K562 (cell line): Measurements from ENCODE around the gene CREB3L1. TPM values are rescaled to one million over a fixed set of nuclear protein-coding genes. Genes with fewer than 3 reads are reported as not detected.
A peak's percentile ranks its signal among the peaks of the same experiment; 100 is the strongest.

ENCODE experiments used
- BDP1 ChIP-seq: IDR thresholded peaks from 3 replicates; pipeline ENCODE4 v1.6.1; 2011; ENCODE audit not compliant: insufficient read length, insufficient read depth
- DDX20 ChIP-seq: fragments of 450-650 bp; IDR thresholded peaks from 2 replicates; pipeline ENCODE4 v1.6.1; 2016; ENCODE audit warnings: missing genetic modification characterization, low read depth, mild to moderate bottlenecking, missing compliant biosample characterization, moderate library complexity
- FOXM1 ChIP-seq, 2 experiments: fragments of 450-650 bp in 1 of 2; sonication (generic) in 1 of 2; formaldehyde crosslinking in 1 of 2; IDR thresholded peaks; 2 replicates each; pipeline versions ENCODE4 v1.6.1 to v1.9.0; 2017 to 2022; ENCODE audit warnings: low read depth in 2 of 2, mild to moderate bottlenecking in 2 of 2, missing genetic modification reagents in 1 of 2, moderate library complexity in 1 of 2
- GABPB2 ChIP-seq: fragments of 250-450 bp; sonication (Bioruptor Pico); conservative IDR thresholded peaks from 2 replicates; pipeline ENCODE4 v1.5.1; 2021; ENCODE audit warnings: mild to moderate bottlenecking
- GATA2 ChIP-seq: sonication (generic); formaldehyde crosslinking; IDR thresholded peaks from 2 replicates; pipeline ENCODE4 v1.4.0; 2020; ENCODE audit warnings: mild to moderate bottlenecking, missing genetic modification reagents
- KLF16 ChIP-seq: IDR thresholded peaks from 2 replicates; pipeline ENCODE4 v1.6.1; 2016; ENCODE audit warnings: antibody characterized with exemption
- NEUROD1 ChIP-seq: fragments of 150-350 bp; IDR thresholded peaks from 2 replicates; pipeline ENCODE4 v1.6.1; 2014; ENCODE audit warnings: borderline replicate concordance, low read length, low read depth; ENCODE audit not compliant: partially characterized antibody
- NRF1 ChIP-seq, 2 experiments: fragments of 450-650 bp; IDR thresholded peaks in 1 of 2; conservative IDR thresholded peaks in 1 of 2; 2 replicates each; pipeline ENCODE4 v1.6.1; 2014; ENCODE audit warnings: mild to moderate bottlenecking in 2 of 2
- SAP30 ChIP-seq: fragments of 200-600 bp; sonication (generic); IDR thresholded peaks from 2 replicates; pipeline ENCODE4 v1.6.1; 2012; ENCODE audit warnings: borderline replicate concordance, low read depth, mild to moderate bottlenecking, moderate library complexity, low read length, control low read depth, inconsistent platforms; ENCODE audit not compliant: insufficient read depth, poor library complexity, severe bottlenecking
- TFAM ChIP-seq: fragments of 250-450 bp; sonication (Bioruptor Pico); conservative IDR thresholded peaks from 2 replicates; pipeline ENCODE4 v1.5.0; 2021; ENCODE audit warnings: mild to moderate bottlenecking, moderate library complexity
- ZNF41 ChIP-seq: fragments of 250-450 bp; sonication (Bioruptor Pico); conservative IDR thresholded peaks from 2 replicates; pipeline ENCODE4 v1.4.0; 2020; ENCODE audit warnings: mild to moderate bottlenecking
- ZNF695 ChIP-seq: fragments of 450-650 bp; formaldehyde crosslinking; IDR thresholded peaks from 2 replicates; pipeline ENCODE4 v1.4.0; 2020; ENCODE audit warnings: mild to moderate bottlenecking, moderate library complexity
- polyA plus RNA-seq, 8 experiments: library from polyadenylated mRNA; depleted of rRNA in 4 of 8; stranded (reverse) in 5 of 8; unstranded in 3 of 8; fragments of >200 nt; fragmentation: Nextera tagmentation in 2 of 8; fragmentation: Illumina TruSeq in 1 of 8; extraction: Ambion mirVana in 2 of 8; extraction: Trizol in 1 of 8; gene quantifications; 2 replicates each; pipeline versions ENCODE4 v1.2.1 to v1.2.3, GENCODE V29; 2011 to 2014; ENCODE audit warnings: inconsistent platforms in 1 of 8, missing spikeins in 1 of 8
- total RNA-seq, 7 experiments: library from RNA; depleted of rRNA in 6 of 7; stranded (reverse); fragments of >200 nt in 6 of 7; fragmentation: Illumina TruSeq in 2 of 7; extraction: Trizol in 2 of 7; gene quantifications; 2 replicates each; pipeline versions ENCODE4 v1.2.1 to v1.2.3, GENCODE V29; 2011 to 2021; ENCODE audit warnings: low replicate concordance in 1 of 7
- TF ChIP-seq, protein P1 (sequence below), 2 experiments: fragments of 450-650 bp in 1 of 2; IDR thresholded peaks; 2 replicates each; pipeline ENCODE4 v1.6.1; 2011 to 2017; ENCODE audit warnings: low read depth in 2 of 2, antibody characterized with exemption in 1 of 2, borderline replicate concordance in 1 of 2, low read length in 1 of 2, mild to moderate bottlenecking in 1 of 2, mixed read lengths in 1 of 2; ENCODE audit not compliant: control insufficient read depth in 1 of 2
- TF ChIP-seq, protein P2 (sequence below): fragments of 250-450 bp; sonication (Bioruptor Pico); IDR thresholded peaks from 2 replicates; pipeline ENCODE4 v1.4.0; 2020
- TF ChIP-seq, protein P3 (sequence below): sonication (generic); formaldehyde crosslinking; IDR thresholded peaks from 2 replicates; pipeline ENCODE4 v1.5.0; 2020; ENCODE audit warnings: missing genetic modification reagents
- TF ChIP-seq, protein P4 (sequence below), 2 experiments: IDR thresholded peaks; 2 replicates each; pipeline ENCODE4 v1.6.1; 2012; ENCODE audit warnings: improper control_type of control experiment in 2 of 2, low read depth in 2 of 2, low read length in 2 of 2, borderline replicate concordance in 1 of 2
- TF ChIP-seq, protein P5 (sequence below): IDR thresholded peaks from 3 replicates; pipeline ENCODE4 v1.6.1; 2011; ENCODE audit warnings: borderline replicate concordance, mild to moderate bottlenecking; ENCODE audit not compliant: insufficient read length, insufficient read depth

Gene CREB3L1
- total and polyA plus RNA-seq, 9 of the 15 experiments (the other 6 are each of a cell fraction or from before 2014, with no cell fraction given), result 1.2 to 27.6 (median 3.7) TPM

DNA sequence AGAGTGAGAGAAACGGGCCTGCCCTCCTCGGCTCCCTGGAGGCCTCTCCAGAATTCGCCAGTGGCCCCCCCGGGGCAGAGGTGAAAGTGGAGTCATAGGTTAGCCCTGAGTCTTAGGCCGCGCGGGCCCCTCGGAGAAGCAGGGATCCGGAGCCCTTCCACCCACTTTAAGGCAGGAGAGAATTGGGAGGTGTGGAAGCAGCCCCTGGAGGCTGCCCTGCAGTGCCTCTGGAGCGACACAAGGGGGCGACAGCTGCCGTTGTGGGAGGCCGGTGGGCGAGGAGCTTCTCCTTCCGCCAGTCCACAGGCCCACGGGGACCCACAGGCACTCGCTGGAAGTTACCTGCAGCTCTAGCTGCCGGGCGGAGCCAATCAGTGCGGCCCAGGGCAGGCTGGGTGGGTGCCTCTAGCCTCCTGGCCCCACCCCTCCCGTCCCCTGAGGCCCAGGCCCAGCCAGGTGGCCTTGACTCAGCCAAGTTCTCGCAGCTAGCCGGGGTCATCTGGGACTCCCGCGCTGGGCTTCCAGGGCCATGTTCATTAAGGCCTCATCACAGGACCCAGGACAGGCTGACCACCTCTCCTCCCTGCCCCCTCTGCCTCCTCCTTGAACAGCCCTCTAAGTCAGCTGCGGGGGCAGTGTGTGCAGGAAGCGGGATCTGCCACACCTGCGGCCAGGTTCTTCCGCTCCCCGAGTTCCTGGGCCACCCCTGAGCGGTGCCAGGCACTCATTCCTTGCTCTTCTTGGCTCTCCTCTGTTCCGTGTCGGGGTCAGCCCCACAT is 74.8 kb downstream of the CREB3L1 start (continued):
- TF ChIP-seq, protein P1, sequence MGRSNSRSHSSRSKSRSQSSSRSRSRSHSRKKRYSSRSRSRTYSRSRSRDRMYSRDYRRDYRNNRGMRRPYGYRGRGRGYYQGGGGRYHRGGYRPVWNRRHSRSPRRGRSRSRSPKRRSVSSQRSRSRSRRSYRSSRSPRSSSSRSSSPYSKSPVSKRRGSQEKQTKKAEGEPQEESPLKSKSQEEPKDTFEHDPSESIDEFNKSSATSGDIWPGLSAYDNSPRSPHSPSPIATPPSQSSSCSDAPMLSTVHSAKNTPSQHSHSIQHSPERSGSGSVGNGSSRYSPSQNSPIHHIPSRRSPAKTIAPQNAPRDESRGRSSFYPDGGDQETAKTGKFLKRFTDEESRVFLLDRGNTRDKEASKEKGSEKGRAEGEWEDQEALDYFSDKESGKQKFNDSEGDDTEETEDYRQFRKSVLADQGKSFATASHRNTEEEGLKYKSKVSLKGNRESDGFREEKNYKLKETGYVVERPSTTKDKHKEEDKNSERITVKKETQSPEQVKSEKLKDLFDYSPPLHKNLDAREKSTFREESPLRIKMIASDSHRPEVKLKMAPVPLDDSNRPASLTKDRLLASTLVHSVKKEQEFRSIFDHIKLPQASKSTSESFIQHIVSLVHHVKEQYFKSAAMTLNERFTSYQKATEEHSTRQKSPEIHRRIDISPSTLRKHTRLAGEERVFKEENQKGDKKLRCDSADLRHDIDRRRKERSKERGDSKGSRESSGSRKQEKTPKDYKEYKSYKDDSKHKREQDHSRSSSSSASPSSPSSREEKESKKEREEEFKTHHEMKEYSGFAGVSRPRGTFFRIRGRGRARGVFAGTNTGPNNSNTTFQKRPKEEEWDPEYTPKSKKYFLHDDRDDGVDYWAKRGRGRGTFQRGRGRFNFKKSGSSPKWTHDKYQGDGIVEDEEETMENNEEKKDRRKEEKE (IDR thresholded peaks at IDR 0.05; ENCODE audit: borderline replicate concordance in 1 of 2, control insufficient read depth in 1 of 2, low read depth in 2 of 2, low read length in 1 of 2), result no peak
- TF ChIP-seq, protein P2, sequence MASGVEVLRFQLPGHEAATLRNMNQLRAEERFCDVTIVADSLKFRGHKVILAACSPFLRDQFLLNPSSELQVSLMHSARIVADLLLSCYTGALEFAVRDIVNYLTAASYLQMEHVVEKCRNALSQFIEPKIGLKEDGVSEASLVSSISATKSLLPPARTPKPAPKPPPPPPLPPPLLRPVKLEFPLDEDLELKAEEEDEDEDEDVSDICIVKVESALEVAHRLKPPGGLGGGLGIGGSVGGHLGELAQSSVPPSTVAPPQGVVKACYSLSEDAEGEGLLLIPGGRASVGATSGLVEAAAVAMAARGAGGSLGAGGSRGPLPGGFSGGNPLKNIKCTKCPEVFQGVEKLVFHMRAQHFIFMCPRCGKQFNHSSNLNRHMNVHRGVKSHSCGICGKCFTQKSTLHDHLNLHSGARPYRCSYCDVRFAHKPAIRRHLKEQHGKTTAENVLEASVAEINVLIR (CRISPR knock-in tag), result no peak
- TF ChIP-seq DDX20 (no peak), ZNF695 (no peak), FOXM1 (IDR thresholded peaks at IDR 0.05; ENCODE audit: low read depth) (no peak), FOXM1 (CRISPR knock-in tag; IDR thresholded peaks at IDR 0.05; ENCODE audit: low read depth) (no peak), KLF16 (0 out of 2 replicates have a peak, but pooled peaks have one; percentile 24), SAP30 (no peak), NEUROD1 (no peak), GATA2 (CRISPR knock-in tag) (no peak), GABPB2 (CRISPR knock-in tag) (no peak), TFAM (no peak), NRF1 (conservative IDR thresholded peaks at IDR 0.05 in 1 of 2, IDR thresholded peaks at IDR 0.05 in 1 of 2) (0 out of 4 replicates have a peak, but pooled peaks of 1 of the 2 experiments have one; percentile 9), ZNF41 (CRISPR knock-in tag) (no peak), BDP1 (no peak)
- TF ChIP-seq, protein P3, sequence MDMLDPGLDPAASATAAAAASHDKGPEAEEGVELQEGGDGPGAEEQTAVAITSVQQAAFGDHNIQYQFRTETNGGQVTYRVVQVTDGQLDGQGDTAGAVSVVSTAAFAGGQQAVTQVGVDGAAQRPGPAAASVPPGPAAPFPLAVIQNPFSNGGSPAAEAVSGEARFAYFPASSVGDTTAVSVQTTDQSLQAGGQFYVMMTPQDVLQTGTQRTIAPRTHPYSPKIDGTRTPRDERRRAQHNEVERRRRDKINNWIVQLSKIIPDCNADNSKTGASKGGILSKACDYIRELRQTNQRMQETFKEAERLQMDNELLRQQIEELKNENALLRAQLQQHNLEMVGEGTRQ (CRISPR knock-in tag), result no peak
- TF ChIP-seq, protein P4, sequence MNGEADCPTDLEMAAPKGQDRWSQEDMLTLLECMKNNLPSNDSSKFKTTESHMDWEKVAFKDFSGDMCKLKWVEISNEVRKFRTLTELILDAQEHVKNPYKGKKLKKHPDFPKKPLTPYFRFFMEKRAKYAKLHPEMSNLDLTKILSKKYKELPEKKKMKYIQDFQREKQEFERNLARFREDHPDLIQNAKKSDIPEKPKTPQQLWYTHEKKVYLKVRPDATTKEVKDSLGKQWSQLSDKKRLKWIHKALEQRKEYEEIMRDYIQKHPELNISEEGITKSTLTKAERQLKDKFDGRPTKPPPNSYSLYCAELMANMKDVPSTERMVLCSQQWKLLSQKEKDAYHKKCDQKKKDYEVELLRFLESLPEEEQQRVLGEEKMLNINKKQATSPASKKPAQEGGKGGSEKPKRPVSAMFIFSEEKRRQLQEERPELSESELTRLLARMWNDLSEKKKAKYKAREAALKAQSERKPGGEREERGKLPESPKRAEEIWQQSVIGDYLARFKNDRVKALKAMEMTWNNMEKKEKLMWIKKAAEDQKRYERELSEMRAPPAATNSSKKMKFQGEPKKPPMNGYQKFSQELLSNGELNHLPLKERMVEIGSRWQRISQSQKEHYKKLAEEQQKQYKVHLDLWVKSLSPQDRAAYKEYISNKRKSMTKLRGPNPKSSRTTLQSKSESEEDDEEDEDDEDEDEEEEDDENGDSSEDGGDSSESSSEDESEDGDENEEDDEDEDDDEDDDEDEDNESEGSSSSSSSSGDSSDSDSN (IDR thresholded peaks at IDR 0.05; ENCODE audit: borderline replicate concordance in 1 of 2, low read depth in 2 of 2, low read length in 2 of 2), result no peak
- TF ChIP-seq, protein P5, sequence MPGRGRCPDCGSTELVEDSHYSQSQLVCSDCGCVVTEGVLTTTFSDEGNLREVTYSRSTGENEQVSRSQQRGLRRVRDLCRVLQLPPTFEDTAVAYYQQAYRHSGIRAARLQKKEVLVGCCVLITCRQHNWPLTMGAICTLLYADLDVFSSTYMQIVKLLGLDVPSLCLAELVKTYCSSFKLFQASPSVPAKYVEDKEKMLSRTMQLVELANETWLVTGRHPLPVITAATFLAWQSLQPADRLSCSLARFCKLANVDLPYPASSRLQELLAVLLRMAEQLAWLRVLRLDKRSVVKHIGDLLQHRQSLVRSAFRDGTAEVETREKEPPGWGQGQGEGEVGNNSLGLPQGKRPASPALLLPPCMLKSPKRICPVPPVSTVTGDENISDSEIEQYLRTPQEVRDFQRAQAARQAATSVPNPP, result no peak
